Measurements from ENCODE around the gene CDX2. TPM values are rescaled to one million over a fixed set of nuclear protein-coding genes. Genes with fewer than 3 reads are reported as not detected.

The CDX2 gene
- total RNA-seq, 1 experiment from 2014 or later: 5.1 TPM

- no TSS peak for BruUV-seq (replicated peaks)
- intact Hi-C loops (cut with micrococcal nuclease; ENCODE audit: unreplicated experiment): no loop called here
- ATAC-seq (peak; percentile 95), DNase-seq (ENCODE audit: low read depth, low spot score) (no peak)
- ChIA-PET CTCF (interaction anchor here (0.6 kb wide), 1 partner anchor 636 kb away, joined by 3 read pairs; no protein-coding TSS in a partner anchor), POLR2A (no interaction called here)
- Histone ChIP-seq H3K4me3 (ENCODE audit: low read depth in 2 of 2, low read length in 2 of 2) (no peak overlapping the region), H3K27ac (ENCODE audit: low read length) (no peak overlapping the region), H3K9me3 (ENCODE audit: control insufficient read depth, insufficient read depth, low read depth, low read length) (no peaks in the 10 kb centered on the region), H3K27me3 (ENCODE audit: control insufficient read depth, insufficient read depth, low read length) (no peaks in the 10 kb centered on the region), H3K4me1 (ENCODE audit: control insufficient read depth, insufficient read depth, low read length) (no peaks in the 10 kb centered on the region), H3K36me3 (ENCODE audit: control insufficient read depth, insufficient read depth, low read length) (no peaks in the 10 kb centered on the region)
- in situ Hi-C loops (cut with HindIII; ENCODE audit: low pct_unique_long_range_greater_than_20kb, low sequenced_read_pairs): no loop called here
- TF ChIP-seq SIN3A (IDR thresholded peaks at IDR 0.05; ENCODE audit: borderline replicate concordance, insufficient read depth, low read depth, low read length): no peak
- TF ChIP-seq, protein P1, sequence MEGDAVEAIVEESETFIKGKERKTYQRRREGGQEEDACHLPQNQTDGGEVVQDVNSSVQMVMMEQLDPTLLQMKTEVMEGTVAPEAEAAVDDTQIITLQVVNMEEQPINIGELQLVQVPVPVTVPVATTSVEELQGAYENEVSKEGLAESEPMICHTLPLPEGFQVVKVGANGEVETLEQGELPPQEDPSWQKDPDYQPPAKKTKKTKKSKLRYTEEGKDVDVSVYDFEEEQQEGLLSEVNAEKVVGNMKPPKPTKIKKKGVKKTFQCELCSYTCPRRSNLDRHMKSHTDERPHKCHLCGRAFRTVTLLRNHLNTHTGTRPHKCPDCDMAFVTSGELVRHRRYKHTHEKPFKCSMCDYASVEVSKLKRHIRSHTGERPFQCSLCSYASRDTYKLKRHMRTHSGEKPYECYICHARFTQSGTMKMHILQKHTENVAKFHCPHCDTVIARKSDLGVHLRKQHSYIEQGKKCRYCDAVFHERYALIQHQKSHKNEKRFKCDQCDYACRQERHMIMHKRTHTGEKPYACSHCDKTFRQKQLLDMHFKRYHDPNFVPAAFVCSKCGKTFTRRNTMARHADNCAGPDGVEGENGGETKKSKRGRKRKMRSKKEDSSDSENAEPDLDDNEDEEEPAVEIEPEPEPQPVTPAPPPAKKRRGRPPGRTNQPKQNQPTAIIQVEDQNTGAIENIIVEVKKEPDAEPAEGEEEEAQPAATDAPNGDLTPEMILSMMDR (IDR thresholded peaks at IDR 0.05): peak; percentile 90
These were observed 28.9 kb upstream of the CDX2 start for GRCh38 chr13:27997904-27998522.

DNA sequence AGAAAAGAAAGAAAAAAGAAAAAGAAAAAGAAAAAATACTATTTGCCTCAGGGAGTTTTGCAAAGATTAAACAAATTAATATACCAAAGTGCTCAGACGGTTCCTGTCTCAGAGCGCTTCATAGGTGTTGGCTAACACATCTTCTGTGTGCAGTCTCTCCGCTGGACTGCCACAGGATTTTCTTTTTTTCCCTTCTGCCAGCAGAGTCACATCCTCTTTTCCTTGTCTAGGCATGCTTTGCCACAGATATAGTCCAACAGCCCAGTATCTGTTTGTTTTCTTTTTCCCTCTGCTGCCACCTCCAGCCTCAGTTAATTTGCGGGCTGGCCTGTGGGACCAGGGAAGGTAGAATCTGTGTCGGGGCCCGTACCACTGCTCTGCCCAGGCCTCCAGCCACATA, 22.8 kb upstream of the CDX2 start:
- no peak for DNase-seq (ENCODE audit: low read depth, low spot score)
- ATAC-seq: no peak
- BruUV-seq (replicated peaks): no TSS peak
- intact Hi-C loops (cut with micrococcal nuclease; ENCODE audit: unreplicated experiment) (no loop called here), in situ Hi-C loops (cut with HindIII; ENCODE audit: low pct_unique_long_range_greater_than_20kb, low sequenced_read_pairs) (no loop called here)
- Histone ChIP-seq H3K9me3 (ENCODE audit: control insufficient read depth, insufficient read depth, low read depth, low read length) (no peaks in the 10 kb centered on the region), H3K4me3 (ENCODE audit: low read depth in 2 of 2, low read length in 2 of 2) (no peak overlapping the region), H3K27ac (ENCODE audit: low read length) (no peak overlapping the region), H3K36me3 (ENCODE audit: control insufficient read depth, insufficient read depth, low read length) (no peaks in the 10 kb centered on the region), H3K4me1 (ENCODE audit: control insufficient read depth, insufficient read depth, low read length) (no peaks in the 10 kb centered on the region), H3K27me3 (ENCODE audit: control insufficient read depth, insufficient read depth, low read length) (no peaks in the 10 kb centered on the region)
- ChIA-PET CTCF (no interaction called here), POLR2A (no interaction called here)
- no peak for TF ChIP-seq REST (IDR thresholded peaks at IDR 0.05; ENCODE audit: insufficient read depth in 1 of 2, low read depth in 2 of 2, low read length in 1 of 2)
- TF ChIP-seq, protein P1 (IDR thresholded peaks at IDR 0.05): no peak
- no peak for TF ChIP-seq SIN3A (IDR thresholded peaks at IDR 0.05; ENCODE audit: borderline replicate concordance, insufficient read depth, low read depth, low read length)
- TF ChIP-seq TCF7L2 (IDR thresholded peaks at IDR 0.05; ENCODE audit: low read depth, low read length): no peak
- no peak for TF ChIP-seq POLR2AphosphoS5 (IDR thresholded peaks at IDR 0.05; ENCODE audit: low read depth, low read length)
